GM12864 (cell line): ENCODE data around the gene RGS9BP.

Source experiments
- DNase-seq: peaks from one replicate; pipeline ENCODE4 v3.0.0-alpha.2; 2011; ENCODE audit warnings: low read depth
- H3K4me3 ChIP-seq: 2 replicates; pipeline ENCODE4 v1.5.1; 2011; ENCODE audit warnings: mild to moderate bottlenecking, low read depth, low read length, control low read depth
- TF ChIP-seq, protein P1 (sequence below): IDR thresholded peaks from 2 replicates; pipeline ENCODE4 v1.5.1; 2011; ENCODE audit warnings: low read depth, mild to moderate bottlenecking, moderate library complexity, low read length, control low read depth, inconsistent platforms; ENCODE audit errors: missing control alignments

Gene RGS9BP

DNA sequence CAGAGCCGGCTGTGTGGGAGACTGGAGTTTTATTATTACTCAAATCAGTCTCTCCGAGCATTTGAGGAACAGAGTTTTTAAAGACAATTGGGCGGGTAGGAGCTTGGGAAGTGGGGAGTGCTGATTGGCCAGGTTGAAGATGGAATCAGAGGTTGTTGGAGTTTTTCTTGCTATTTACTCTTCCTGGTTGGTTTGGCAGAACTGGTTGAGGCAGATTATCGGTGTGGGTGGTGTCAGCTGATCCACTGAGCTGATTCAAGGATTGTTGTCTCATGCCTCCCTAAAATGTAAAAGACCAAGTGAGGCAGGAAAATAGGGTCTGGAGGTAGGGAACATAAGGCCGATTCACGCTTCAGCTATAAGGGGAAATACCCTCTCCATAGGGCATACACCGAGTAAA lies 42.6 kb downstream of the RGS9BP start:
- TF ChIP-seq, protein P1, sequence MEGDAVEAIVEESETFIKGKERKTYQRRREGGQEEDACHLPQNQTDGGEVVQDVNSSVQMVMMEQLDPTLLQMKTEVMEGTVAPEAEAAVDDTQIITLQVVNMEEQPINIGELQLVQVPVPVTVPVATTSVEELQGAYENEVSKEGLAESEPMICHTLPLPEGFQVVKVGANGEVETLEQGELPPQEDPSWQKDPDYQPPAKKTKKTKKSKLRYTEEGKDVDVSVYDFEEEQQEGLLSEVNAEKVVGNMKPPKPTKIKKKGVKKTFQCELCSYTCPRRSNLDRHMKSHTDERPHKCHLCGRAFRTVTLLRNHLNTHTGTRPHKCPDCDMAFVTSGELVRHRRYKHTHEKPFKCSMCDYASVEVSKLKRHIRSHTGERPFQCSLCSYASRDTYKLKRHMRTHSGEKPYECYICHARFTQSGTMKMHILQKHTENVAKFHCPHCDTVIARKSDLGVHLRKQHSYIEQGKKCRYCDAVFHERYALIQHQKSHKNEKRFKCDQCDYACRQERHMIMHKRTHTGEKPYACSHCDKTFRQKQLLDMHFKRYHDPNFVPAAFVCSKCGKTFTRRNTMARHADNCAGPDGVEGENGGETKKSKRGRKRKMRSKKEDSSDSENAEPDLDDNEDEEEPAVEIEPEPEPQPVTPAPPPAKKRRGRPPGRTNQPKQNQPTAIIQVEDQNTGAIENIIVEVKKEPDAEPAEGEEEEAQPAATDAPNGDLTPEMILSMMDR, result no peak
- no peak overlapping the region for H3K4me3 ChIP-seq
- DNase-seq, result no peak

DNA sequence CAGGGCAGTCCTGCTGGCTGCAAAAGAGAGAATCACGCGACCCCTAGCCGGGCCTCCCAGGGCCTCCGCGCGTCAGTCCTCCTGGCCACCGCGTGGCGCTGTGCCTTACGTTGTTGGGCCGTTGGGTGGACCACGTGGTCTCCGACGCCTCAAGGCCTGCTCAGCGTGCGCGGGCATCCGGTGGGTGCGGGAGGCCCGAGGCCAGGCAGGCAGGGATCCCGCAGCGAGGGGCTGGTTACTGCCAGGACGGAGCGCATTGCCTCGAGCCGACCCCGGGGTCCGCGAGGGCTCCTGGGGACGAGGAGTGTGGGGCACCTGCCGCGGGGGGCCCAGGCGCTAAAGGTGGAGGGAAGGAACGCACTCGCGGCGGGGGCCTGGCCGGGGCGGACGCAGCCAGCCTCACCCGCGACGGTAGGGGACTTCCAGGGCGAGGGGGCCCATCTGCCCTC lies 44.0 kb downstream of the RGS9BP start, which contains the start of gene TDRD12:
Gene TDRD12 (plus strand): TSS at position 157 of the 449 bp plus-strand sequence. CDS start 306 bp downstream, outside the sequence.
- TF ChIP-seq, protein P1, result no peak
- no peak for DNase-seq
- no peak within 1 kb of the TSS for H3K4me3 ChIP-seq

DNA sequence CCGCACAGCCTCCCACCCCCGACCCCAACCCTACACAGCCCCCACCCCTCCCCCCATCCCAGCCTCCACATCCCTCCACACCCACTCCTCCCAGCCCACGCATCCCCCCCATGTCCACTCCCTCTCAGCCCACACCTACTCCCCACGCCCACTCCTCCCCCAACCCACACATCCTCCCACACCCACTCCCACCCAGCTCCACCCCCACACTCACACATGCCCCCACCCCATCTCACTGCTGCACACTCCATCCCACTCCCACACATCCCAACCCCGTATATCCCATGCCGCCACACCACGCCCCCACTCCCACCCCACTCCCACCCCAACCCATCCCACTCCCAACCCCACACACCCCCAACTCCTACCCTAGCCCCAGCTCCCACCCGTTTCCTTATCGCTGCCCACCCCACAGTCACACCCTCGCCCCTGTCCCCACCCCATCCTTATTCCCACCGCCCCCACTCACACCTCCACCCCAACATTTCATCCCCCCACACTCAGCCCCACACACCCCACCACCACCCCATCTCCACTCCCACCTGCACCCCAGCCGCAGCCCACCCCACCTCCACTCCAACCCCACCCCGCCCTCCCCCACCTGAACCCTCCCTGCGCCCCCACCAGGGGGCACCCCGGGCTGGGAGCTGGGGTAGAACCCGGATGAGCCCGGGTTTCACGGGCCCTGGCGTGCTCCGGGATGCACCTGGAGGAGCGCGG lies 44.7 kb downstream of the RGS9BP start:
- TF ChIP-seq, protein P1, result no peak
- no peak for DNase-seq
- H3K4me3 ChIP-seq, result no peak overlapping the region

DNA sequence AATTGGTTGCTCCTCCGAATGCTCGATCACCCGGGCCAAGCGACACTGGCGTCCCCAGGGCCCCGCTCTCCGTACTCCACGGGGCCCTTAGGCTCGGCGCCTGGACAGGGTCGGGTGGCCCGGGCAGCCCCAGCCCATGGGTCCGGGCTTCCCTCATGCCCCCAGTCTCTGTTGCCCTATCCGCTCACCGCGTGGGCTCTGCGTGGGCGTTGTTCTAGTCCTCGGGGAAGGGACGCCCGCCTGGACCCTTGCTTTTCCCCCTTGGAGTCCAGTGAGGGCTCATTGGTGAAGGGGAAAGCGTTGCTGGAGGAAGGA lies 45.2 kb downstream of the RGS9BP start:
- TF ChIP-seq, protein P1, result no peak
- no peak for DNase-seq

More for the DNA sequence above, 45.2 kb downstream of the RGS9BP start:
- no peak overlapping the region for H3K4me3 ChIP-seq
